Thoracic aorta (tissue), 2 donors: Measurements from ENCODE around the gene OR5D16. TPM values are rescaled to one million over a fixed set of nuclear protein-coding genes. Genes with fewer than 3 reads are reported as not detected.
"Not testable (repeated sequence)": the region's sequence is repeated elsewhere in the genome, so short reads cannot be mapped to it uniquely, and the experiment has no call there.

Experiments
- ATAC-seq: fragments of 150-250 bp; one replicate; pipeline ENCODE4 v1.8.0; 2017; ENCODE audit warnings: low read depth; ENCODE audit not compliant: insufficient number of reproducible peaks, low FRiP score
- DNase-seq: peaks from one replicate; pipeline ENCODE4 v3.0.0-alpha.2; 2020; ENCODE audit warnings: low spot score
- H3K27ac ChIP-seq, 2 donors: fragments of 200-600 bp; sonication (generic); 1 replicate in 1 of 2; 2 replicates in 1 of 2; pipeline ENCODE4 v1.5.1; 2016; ENCODE audit warnings: mild to moderate bottlenecking in 2 of 2, moderate library complexity in 2 of 2
- H3K27me3 ChIP-seq: fragments of 200-600 bp; sonication (generic); replicated peaks from 2 replicates; pipeline ENCODE4 v1.6.0; 2016; ENCODE audit warnings: mild to moderate bottlenecking; ENCODE audit not compliant: insufficient read depth
- H3K36me3 ChIP-seq: fragments of 200-600 bp; sonication (generic); one replicate; pipeline ENCODE4 v1.5.1; 2016
- H3K4me1 ChIP-seq, 2 donors: fragments of 200-600 bp; sonication (generic); 1 replicate in 1 of 2; 2 replicates in 1 of 2; pipeline versions ENCODE4 v1.5.1 to v1.6.0; 2016; ENCODE audit warnings: low read depth in 2 of 2, mild to moderate bottlenecking in 1 of 2; ENCODE audit not compliant: control insufficient read depth in 1 of 2
- H3K4me3 ChIP-seq: fragments of 200-600 bp; sonication (generic); 2 replicates; pipeline ENCODE4 v1.5.1; 2016; ENCODE audit warnings: mild to moderate bottlenecking
- H3K9me3 ChIP-seq: fragments of 200-600 bp; sonication (generic); 2 replicates; pipeline ENCODE4 v1.5.1; 2016
- total RNA-seq, 2 donors: library from RNA; depleted of rRNA; stranded (reverse); fragments of >200 nt; gene quantifications; one replicate each; pipeline versions ENCODE4 v1.1.0 to v1.2.3, GENCODE V29; 2016
- TF ChIP-seq, protein P1 (sequence below): fragments of 200-600 bp; sonication (generic); IDR thresholded peaks from one replicate; pipeline ENCODE4 v1.5.1; 2019; ENCODE audit warnings: antibody characterized with exemption

Gene OR5D16
- total RNA-seq, 2 donors from 2014 or later: not detected

DNA sequence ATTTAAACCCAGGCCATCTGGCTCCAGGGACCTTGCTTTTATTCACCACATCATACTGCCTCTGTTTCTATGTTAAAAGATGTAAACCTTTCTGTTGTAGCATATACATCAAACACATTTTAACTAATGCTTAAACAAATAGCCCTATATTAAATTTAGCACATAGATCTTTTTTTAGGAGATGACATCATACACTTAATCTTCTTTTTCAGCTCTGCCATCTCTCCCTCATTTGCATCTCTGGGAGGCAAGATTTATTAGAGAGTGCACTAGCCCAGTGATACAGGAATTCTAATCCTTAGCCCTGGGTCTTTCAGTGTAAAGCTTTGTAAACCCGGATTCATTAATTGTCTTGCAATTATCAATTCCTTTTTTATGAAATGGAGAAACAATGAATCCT is 13.6 kb downstream of the OR5D16 start:
- H3K9me3 ChIP-seq: no peaks in the 10 kb centered on the region
- H3K27ac ChIP-seq: no peak overlapping the region
- H3K36me3 ChIP-seq: no peaks in the 10 kb centered on the region
- TF ChIP-seq, protein P1, sequence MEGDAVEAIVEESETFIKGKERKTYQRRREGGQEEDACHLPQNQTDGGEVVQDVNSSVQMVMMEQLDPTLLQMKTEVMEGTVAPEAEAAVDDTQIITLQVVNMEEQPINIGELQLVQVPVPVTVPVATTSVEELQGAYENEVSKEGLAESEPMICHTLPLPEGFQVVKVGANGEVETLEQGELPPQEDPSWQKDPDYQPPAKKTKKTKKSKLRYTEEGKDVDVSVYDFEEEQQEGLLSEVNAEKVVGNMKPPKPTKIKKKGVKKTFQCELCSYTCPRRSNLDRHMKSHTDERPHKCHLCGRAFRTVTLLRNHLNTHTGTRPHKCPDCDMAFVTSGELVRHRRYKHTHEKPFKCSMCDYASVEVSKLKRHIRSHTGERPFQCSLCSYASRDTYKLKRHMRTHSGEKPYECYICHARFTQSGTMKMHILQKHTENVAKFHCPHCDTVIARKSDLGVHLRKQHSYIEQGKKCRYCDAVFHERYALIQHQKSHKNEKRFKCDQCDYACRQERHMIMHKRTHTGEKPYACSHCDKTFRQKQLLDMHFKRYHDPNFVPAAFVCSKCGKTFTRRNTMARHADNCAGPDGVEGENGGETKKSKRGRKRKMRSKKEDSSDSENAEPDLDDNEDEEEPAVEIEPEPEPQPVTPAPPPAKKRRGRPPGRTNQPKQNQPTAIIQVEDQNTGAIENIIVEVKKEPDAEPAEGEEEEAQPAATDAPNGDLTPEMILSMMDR: no peak
- no peak for DNase-seq
- H3K4me3 ChIP-seq: no peak overlapping the region
- no peak for ATAC-seq
- no peaks in the 10 kb centered on the region for H3K4me1 ChIP-seq
- no peaks in the 10 kb centered on the region for H3K27me3 ChIP-seq

DNA sequence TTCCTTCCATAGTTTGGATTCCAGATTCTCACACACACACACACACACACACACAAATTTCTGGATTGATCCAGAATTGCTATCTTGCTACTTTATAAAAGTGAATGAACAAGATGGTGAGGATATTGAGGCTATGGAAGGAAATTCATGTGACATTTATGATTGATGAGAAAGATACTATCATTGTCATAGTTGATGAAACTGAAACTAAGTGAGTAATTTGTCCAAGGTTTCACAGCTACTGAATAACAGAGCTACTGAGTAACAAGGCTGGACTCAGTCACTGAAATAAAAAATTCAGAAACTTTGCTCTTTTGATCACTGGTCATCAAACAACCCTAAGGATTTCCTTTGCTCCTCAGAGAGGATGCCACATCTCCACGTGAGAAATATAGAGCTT is 16.2 kb downstream of the OR5D16 start:
- H3K4me3 ChIP-seq: no peak overlapping the region
- no peaks in the 10 kb centered on the region for H3K27me3 ChIP-seq
- no peak overlapping the region for H3K27ac ChIP-seq
- no peaks in the 10 kb centered on the region for H3K4me1 ChIP-seq
- no peaks in the 10 kb centered on the region for H3K36me3 ChIP-seq
- ATAC-seq (no peak), DNase-seq (no peak)
- TF ChIP-seq, protein P1: no peak
- H3K9me3 ChIP-seq: no peaks in the 10 kb centered on the region

DNA sequence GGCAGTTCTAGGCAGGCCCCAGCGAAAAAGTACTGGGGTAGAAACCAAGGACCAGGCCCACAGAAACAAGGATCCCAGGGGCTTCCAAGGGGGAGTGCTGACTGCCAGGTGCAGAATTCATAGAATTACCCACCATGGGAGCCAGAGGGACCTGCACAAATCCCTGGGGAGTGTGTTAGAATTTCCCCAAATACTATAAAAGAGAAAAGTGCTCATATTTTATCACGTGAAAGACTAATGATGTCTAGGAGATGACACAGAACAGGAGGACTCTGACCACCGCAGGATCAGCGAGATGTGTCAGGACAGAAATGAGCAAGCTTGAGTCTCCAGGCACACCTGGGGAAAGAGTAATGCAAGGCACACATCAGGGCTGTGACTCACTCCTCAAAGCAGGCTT is 28.8 kb downstream of the OR5D16 start:
- ATAC-seq, H3K36me3 ChIP-seq, H3K9me3 ChIP-seq, H3K4me1 ChIP-seq, DNase-seq, H3K4me3 ChIP-seq, H3K27ac ChIP-seq, H3K27me3 ChIP-seq: not testable (repeated sequence)

DNA sequence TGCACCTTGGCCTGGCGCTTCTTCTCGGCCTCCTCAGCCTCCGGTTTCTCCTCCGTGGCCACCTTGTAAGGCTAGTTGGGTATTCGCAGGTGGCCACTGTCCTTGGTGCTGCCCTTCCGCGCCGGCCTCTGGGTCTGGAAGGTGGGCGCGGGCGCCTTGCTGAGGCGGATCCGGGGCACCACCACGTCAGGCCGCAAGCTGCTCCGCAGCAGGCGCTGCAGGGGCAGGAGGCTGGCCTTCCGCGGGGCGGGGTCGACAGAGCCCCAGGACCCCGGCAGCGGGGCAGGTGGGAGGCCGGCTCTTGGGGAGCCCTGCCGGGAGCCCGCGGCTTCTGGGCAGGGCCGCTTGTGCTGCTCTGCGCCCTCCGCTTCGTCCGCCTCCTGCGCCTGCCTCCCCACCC is 34.2 kb downstream of the OR5D16 start:
- not testable (repeated sequence) for H3K4me3 ChIP-seq

DNA sequence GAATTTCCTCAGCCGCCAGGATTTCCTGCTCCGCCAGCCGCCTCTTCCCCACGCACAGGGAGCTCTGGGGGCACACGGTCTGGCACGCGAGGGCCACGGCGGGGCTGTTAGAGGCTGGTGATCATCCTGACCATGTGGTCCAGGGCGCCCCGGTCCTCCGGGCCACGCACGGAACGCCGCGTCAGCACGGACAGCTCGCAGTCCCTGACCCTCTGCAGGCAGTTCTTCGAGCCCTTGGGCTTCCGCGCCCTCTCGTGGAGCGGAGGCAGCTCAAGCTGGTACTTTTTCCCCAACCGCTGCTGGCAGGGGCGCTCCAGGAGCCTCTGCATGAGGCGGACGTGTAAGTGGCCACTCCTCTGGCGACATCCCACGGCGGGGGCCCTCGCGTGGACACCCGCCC is 34.6 kb downstream of the OR5D16 start:
- H3K4me3 ChIP-seq, H3K4me1 ChIP-seq, H3K9me3 ChIP-seq, ATAC-seq, H3K27ac ChIP-seq, H3K27me3 ChIP-seq, H3K36me3 ChIP-seq, DNase-seq: not testable (repeated sequence)

More for the DNA sequence above, 34.2 kb downstream of the OR5D16 start:
- H3K27ac ChIP-seq, ATAC-seq, H3K4me1 ChIP-seq, DNase-seq, H3K27me3 ChIP-seq, H3K36me3 ChIP-seq, H3K9me3 ChIP-seq: not testable (repeated sequence)

DNA sequence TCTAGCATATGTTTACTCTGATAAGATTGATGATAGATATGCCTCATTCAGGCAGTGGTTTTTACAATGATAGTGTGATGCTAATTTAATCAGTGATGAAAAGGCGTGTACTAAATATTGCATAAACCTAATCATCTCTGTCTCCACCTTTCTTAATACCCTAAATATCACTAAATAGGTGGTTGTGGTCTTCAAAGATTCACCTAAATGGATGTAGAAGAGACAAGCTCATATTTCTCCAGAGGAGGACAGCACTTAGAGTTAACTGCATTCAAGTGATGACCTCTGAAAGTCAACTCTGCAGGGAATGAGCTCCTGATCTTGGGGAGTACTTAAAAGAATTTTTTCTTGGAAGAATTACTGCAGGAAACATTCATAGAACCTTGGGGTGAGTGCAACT is 44.4 kb downstream of the OR5D16 start, which contains the start of gene TRIM51:
TRIM51 (plus strand) TSS at position 301 of the 400 bp plus-strand sequence. CDS start 2,132 bp downstream, outside the sequence.
- not testable (repeated sequence) for H3K9me3 ChIP-seq, H3K27me3 ChIP-seq, H3K36me3 ChIP-seq, H3K27ac ChIP-seq, ATAC-seq, H3K4me1 ChIP-seq, DNase-seq, H3K4me3 ChIP-seq

DNA sequence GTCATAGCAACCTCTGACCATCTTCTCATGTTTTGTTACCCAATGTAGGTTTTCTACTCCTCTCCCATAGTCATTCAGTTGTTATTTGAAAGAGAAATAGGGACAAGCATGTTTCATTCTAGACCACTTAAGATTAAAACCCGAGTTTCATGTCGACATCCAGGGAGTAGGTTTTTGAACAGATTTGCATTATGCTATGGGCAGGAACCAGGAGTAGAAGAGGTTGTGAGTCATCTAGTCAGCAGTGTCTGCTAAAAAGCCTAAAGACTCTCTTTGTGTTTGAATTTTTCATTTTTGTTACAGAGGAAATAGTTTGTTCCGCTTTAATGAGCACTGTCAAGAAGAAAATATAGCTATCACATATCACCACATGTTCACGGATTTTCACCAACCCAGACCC is 46.4 kb downstream of the OR5D16 start:
- H3K27me3 ChIP-seq, H3K4me3 ChIP-seq, H3K9me3 ChIP-seq, ATAC-seq, H3K36me3 ChIP-seq, H3K4me1 ChIP-seq, H3K27ac ChIP-seq, DNase-seq: not testable (repeated sequence)

DNA sequence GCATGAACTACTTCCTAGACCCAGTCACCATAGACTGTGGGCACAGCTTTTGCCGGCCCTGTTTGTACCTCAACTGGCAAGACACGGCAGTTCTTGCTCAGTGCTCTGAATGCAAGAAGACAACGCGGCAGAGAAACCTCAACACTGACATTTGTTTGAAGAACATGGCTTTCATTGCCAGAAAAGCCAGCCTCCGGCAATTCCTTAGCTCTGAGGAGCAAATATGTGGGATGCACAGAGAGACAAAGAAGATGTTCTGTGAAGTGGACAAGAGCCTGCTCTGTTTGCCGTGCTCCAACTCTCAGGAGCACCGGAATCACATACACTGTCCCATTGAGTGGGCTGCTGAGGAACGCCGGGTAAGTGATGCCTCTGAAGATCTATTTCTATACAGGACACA is 46.9 kb downstream of the OR5D16 start:
- not testable (repeated sequence) for H3K27me3 ChIP-seq, H3K4me3 ChIP-seq, H3K36me3 ChIP-seq, H3K9me3 ChIP-seq, H3K27ac ChIP-seq, H3K4me1 ChIP-seq, DNase-seq, ATAC-seq

Other genes starting within 250 kb of the OR5D16 start
- gene OR4C11, start 231.1 kb upstream of the OR5D16 start, total RNA-seq: not detected
- gene OR4P4, start 203.6 kb upstream of the OR5D16 start, total RNA-seq: not detected
- gene OR4S2, start 190.4 kb upstream of the OR5D16 start, total RNA-seq: not detected
- gene OR4C6, start 176.6 kb upstream of the OR5D16 start, total RNA-seq: not detected
- gene OR5D13, start 65.3 kb upstream of the OR5D16 start, total RNA-seq: not detected
- gene OR5D14, start 43.2 kb upstream of the OR5D16 start, total RNA-seq: not detected
- gene OR5L1, start 27.4 kb upstream of the OR5D16 start, total RNA-seq: not detected
- not detected for gene OR5D18, start 19.1 kb upstream of the OR5D16 start, total RNA-seq
- gene OR5L2, start 11.5 kb upstream of the OR5D16 start, total RNA-seq: not detected
- not detected for gene TRIM51, start 44.5 kb downstream of the OR5D16 start, total RNA-seq
- not detected for gene OR5W2, start 75.8 kb downstream of the OR5D16 start, total RNA-seq
- gene OR5I1, start 97.6 kb downstream of the OR5D16 start, total RNA-seq: not detected
- not detected for gene OR10AG1, start 131.2 kb downstream of the OR5D16 start, total RNA-seq
- not detected for gene OR5F1, start 155.9 kb downstream of the OR5D16 start, total RNA-seq
- gene OR5AS1, start 188.9 kb downstream of the OR5D16 start, total RNA-seq: not detected